Stomach smooth muscle (tissue), 2 donors: ENCODE data around the gene ABCC3.
A peak's percentile ranks its signal among the peaks of the same experiment; 100 is the strongest.

Experiments used
- H3K27ac ChIP-seq: one replicate; pipeline ENCODE4 v1.7.0; 2013; ENCODE audit warnings: mild to moderate bottlenecking, low read length, inconsistent platforms
- H3K27me3 ChIP-seq, 2 donors: one replicate each; pipeline ENCODE4 v1.7.0; 2013; ENCODE audit warnings: low read length in 2 of 2; ENCODE audit not compliant: insufficient read depth in 2 of 2, control insufficient read depth in 1 of 2
- H3K36me3 ChIP-seq, 2 donors: one replicate each; pipeline ENCODE4 v1.7.0; 2013; ENCODE audit warnings: low read length in 2 of 2; ENCODE audit not compliant: control insufficient read depth in 2 of 2, insufficient read depth in 2 of 2
- H3K4me1 ChIP-seq: one replicate; pipeline ENCODE4 v1.7.0; 2013; ENCODE audit warnings: low read length; ENCODE audit not compliant: control insufficient read depth, insufficient read depth
- H3K4me3 ChIP-seq, 2 donors: one replicate each; pipeline ENCODE4 v1.7.0; 2013; ENCODE audit warnings: low read length in 2 of 2
- H3K9ac ChIP-seq, 2 donors: one replicate each; pipeline ENCODE4 v1.7.0; 2013; ENCODE audit warnings: low read length in 2 of 2, mild to moderate bottlenecking in 1 of 2
- H3K9me3 ChIP-seq, 2 donors: one replicate each; pipeline ENCODE4 v1.7.0; 2013; ENCODE audit warnings: low read length in 2 of 2; ENCODE audit not compliant: control insufficient read depth in 2 of 2
- donor health status: healthy.
- donor health status: Pancreatic carcinoma.

ABCC3 gene

GRCh38 chr17:50731575-50732460, 97.1 kb downstream of the ABCC3 start:
- Histone ChIP-seq H3K36me3 (no peaks in the 10 kb centered on the region), H3K9ac (no peak overlapping the region), H3K4me1 (peaks cover 23% of the 10 kb centered on the region), H3K27me3 (no peaks in the 10 kb centered on the region), H3K9me3 (no peaks in the 10 kb centered on the region), H3K4me3 (peak overlapping the region; percentile 21 to 22), H3K27ac (no peak overlapping the region)

- Histone ChIP-seq H3K9me3 (no peaks in the 10 kb centered on the region), H3K36me3 (peaks cover 5 to 7% of the 10 kb centered on the region in 2 donors), H3K9ac (no peak overlapping the region), H3K4me1 (peaks cover 9% of the 10 kb centered on the region), H3K27me3 (no peaks in the 10 kb centered on the region), H3K4me3 (no peak overlapping the region), H3K27ac (no peak overlapping the region)
Observed at GRCh38 chr17:50735287-50735686, 100.6 kb downstream of the ABCC3 start.

- Histone ChIP-seq H3K36me3 (peaks cover 18 to 26% of the 10 kb centered on the region in 2 donors), H3K4me1 (no peaks in the 10 kb centered on the region), H3K9ac (no peak overlapping the region), H3K9me3 (no peaks in the 10 kb centered on the region), H3K4me3 (no peak overlapping the region), H3K27ac (no peak overlapping the region), H3K27me3 (no peaks in the 10 kb centered on the region)
Observed at GRCh38 chr17:50737118-50737698, 102.5 kb downstream of the ABCC3 start.

GRCh38 chr17:50739098-50739497, 104.4 kb downstream of the ABCC3 start:
- H3K36me3 ChIP-seq, result peaks cover 31 to 41% of the 10 kb centered on the region in 2 donors

More at GRCh38 chr17:50739098-50739497, 104.4 kb downstream of the ABCC3 start:
- H3K4me1 ChIP-seq, result no peaks in the 10 kb centered on the region
- no peaks in the 10 kb centered on the region for H3K9me3 ChIP-seq
- H3K27me3 ChIP-seq, result no peaks in the 10 kb centered on the region
- H3K4me3 ChIP-seq, result no peak overlapping the region
- no peak overlapping the region for H3K9ac ChIP-seq
- H3K27ac ChIP-seq, result no peak overlapping the region
